Astrocyte of the spinal cord (primary cell): ENCODE results near the gene ST6GALNAC3.

Experiments
- DNase-seq: peaks from one replicate; pipeline ENCODE4 v3.0.0; 2011; ENCODE audit warnings: low read depth, low spot score
- H3K4me3 ChIP-seq: 2 replicates; pipeline ENCODE4 v1.5.1; 2011; ENCODE audit warnings: low read depth, mild to moderate bottlenecking, low read length, moderate library complexity
- CTCF ChIP-seq: IDR thresholded peaks from 2 replicates; pipeline ENCODE4 v1.5.1; 2012; ENCODE audit warnings: low read depth, mild to moderate bottlenecking, low read length, inconsistent platforms
- in situ Hi-C: cut with HindIII; loops from 2 replicates; pipeline ENCODE4 v1.10.0; 2017; ENCODE audit warnings: low sequenced_read_pairs

The ST6GALNAC3 gene

DNA sequence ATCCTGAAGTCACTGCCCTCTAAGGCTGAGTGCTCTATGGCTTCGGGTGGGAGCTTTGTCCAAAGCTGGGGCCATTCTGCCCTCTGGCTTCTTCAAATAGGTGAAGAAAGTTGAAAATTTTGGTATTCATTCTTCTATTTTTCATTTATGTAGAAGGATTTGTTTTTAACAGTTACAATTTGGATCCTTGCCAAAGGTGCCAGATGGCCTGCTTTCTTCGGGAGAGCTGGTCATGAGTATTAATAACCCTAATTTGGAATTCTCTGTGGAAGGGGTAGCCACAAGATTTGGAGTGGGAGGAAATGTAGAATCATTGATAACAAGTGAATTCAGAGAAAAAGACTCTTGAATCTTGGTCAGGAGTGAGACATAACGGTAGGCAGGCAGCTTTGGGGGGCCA, 422.3 kb downstream of the ST6GALNAC3 start:
- in situ Hi-C loops: no loop called here

DNA sequence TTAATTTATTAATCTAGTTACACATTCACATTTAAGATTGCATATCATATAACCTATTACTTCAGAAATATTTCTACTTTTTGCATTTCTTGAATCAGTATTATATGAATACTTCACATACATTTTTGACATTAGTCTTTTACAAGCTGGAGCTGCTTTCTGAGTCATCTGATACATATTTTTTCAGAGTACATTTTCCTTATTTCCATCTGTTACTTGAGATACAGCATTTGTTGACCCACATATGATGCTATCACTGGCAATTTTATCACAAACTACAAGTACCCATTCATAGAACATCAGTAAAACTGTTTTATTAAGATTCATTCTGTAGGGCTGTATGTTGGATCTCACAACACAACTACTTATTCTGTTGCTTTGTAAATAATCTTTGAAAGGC, 425.6 kb downstream of the ST6GALNAC3 start:
- in situ Hi-C loops: no loop called here
- H3K4me3 ChIP-seq: no peak overlapping the region
- TF ChIP-seq CTCF: no peak
- no peak for DNase-seq

More for the DNA sequence above, 422.3 kb downstream of the ST6GALNAC3 start:
- TF ChIP-seq CTCF: no peak
- H3K4me3 ChIP-seq: no peak overlapping the region
- no peak for DNase-seq

GRCh38 chr1:76501136-76501535, 426.6 kb downstream of the ST6GALNAC3 start:
- TF ChIP-seq CTCF: no peak
- no peak overlapping the region for H3K4me3 ChIP-seq
- DNase-seq: no peak
- in situ Hi-C loops: no loop called here

GRCh38 chr1:76501586-76502219, 427.2 kb downstream of the ST6GALNAC3 start:
- no peak for DNase-seq
- H3K4me3 ChIP-seq: no peak overlapping the region
- in situ Hi-C loops: no loop called here
- no peak for TF ChIP-seq CTCF

DNA sequence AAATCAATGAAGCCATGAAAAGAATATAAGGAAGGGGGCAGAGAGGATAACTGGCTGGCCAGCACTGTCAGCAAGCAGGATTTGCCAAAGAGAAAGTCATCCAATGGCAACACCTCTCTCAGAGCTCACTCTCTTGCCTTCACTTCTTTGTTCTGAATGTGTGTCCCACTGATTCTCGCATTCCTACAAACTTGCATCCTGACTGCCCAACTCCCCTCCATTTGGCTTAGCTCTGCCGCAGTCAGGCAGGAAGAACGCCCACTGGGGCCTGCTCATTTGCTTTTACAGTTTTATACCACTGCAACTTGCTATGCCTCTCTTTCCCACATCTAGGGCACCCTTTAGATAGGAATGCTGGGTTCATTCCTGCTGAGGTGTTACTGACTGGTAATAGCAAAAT, 428.6 kb downstream of the ST6GALNAC3 start:
- in situ Hi-C loops: no loop called here
- no peak overlapping the region for H3K4me3 ChIP-seq
- DNase-seq: no peak
- TF ChIP-seq CTCF: no peak

DNA sequence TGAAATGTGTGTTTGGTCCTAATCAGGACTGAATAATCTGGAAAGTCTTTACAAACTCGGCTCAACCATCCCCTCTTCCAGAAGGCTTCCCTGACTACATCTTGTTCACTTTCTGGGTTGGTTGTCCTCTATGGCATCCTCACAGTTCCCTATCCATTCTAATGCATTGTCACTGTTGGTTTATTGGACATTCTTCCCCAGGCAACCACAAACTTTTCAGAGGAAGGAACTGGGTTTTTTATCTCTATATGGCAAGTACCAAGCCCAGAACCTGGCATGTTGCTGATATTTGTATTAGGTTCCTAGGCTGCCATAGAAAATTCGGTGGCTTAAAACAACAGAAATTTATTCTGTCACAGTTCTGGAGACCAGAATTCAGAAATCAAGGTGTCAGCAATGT, 429.2 kb downstream of the ST6GALNAC3 start:
- in situ Hi-C loops: no loop called here
- TF ChIP-seq CTCF: no peak
- H3K4me3 ChIP-seq: no peak overlapping the region
- no peak for DNase-seq

GRCh38 chr1:76507376-76507775, 432.8 kb downstream of the ST6GALNAC3 start:
- TF ChIP-seq CTCF: no peak

More at GRCh38 chr1:76507376-76507775, 432.8 kb downstream of the ST6GALNAC3 start:
- in situ Hi-C loops: no loop called here
- no peak for DNase-seq
- H3K4me3 ChIP-seq: no peak overlapping the region
